Gastroesophageal sphincter (tissue), 4 donors: ENCODE data around the gene ABLIM2. TPM values are rescaled to one million over a fixed set of nuclear protein-coding genes. Genes with fewer than 3 reads are reported as not detected.

ENCODE experiments used
- ATAC-seq: fragments of 150-250 bp; one replicate; pipeline ENCODE4 v1.9.1; 2016; ENCODE audit warnings: mild to moderate bottlenecking, moderate library complexity
- H3K27ac ChIP-seq, 4 donors: fragments of 200-600 bp; sonication (generic) in 3 of 4; 1 replicate in 3 of 4; 2 replicates in 1 of 4; pipeline ENCODE4 v1.5.1; 2016 to 2019
- H3K27me3 ChIP-seq: fragments of 200-600 bp; sonication (generic); one replicate; pipeline ENCODE4 v1.5.1; 2019
- H3K36me3 ChIP-seq, 2 donors: fragments of 200-600 bp; sonication (generic); one replicate each; pipeline ENCODE4 v1.5.1; 2019; ENCODE audit warnings: control low read depth in 1 of 2
- H3K4me1 ChIP-seq, 3 donors: fragments of 200-600 bp; sonication (generic); 1 replicate in 2 of 3; 2 replicates in 1 of 3; pipeline ENCODE4 v1.5.1; 2016 to 2019; ENCODE audit warnings: control low read depth in 2 of 3
- H3K4me3 ChIP-seq, 2 donors: fragments of 200-600 bp; sonication (generic); one replicate each; pipeline ENCODE4 v1.5.1; 2019; ENCODE audit warnings: mild to moderate bottlenecking in 1 of 2, moderate library complexity in 1 of 2
- H3K9me3 ChIP-seq, 3 donors: fragments of 200-600 bp; sonication (generic); one replicate each; pipeline ENCODE4 v1.5.1; 2017 to 2019; ENCODE audit warnings: control low read depth in 2 of 3
- CTCF ChIP-seq, 4 experiments: fragments of 200-600 bp in 2 of 4; fragments of 450-650 bp in 2 of 4; sonication (generic) in 1 of 4; IDR thresholded peaks; one replicate each; pipeline ENCODE4 v1.5.1; 2017 to 2019; ENCODE audit warnings: antibody characterized with exemption in 4 of 4, mild to moderate bottlenecking in 2 of 4, moderate library complexity in 2 of 4
- EP300 ChIP-seq: sonication (generic); formaldehyde crosslinking; IDR thresholded peaks from one replicate; pipeline ENCODE4 v1.6.1; 2017; ENCODE audit warnings: antibody characterized with exemption, mild to moderate bottlenecking
- POLR2A ChIP-seq, 2 donors: fragments of 450-650 bp; IDR thresholded peaks; one replicate each; pipeline ENCODE4 v1.6.1; 2017; ENCODE audit warnings: antibody characterized with exemption in 2 of 2, mild to moderate bottlenecking in 2 of 2, moderate library complexity in 1 of 2
- POLR2AphosphoS5 ChIP-seq: sonication (generic); formaldehyde crosslinking; IDR thresholded peaks from one replicate; pipeline ENCODE4 v1.6.1; 2017; ENCODE audit warnings: antibody characterized with exemption
- WGBS, 2 donors: methylation state at CpG; one replicate each; pipeline ENCODE4 v1.1.5; 2018; ENCODE audit warnings: low coverage in 1 of 2; 5-methylcytosine and 5-hydroxymethylcytosine counted together
- total RNA-seq, 4 donors: library from RNA; depleted of rRNA; stranded (reverse); fragments of >200 nt; gene quantifications; one replicate each; pipeline ENCODE4 v1.1.0, GENCODE V29; 2016

ABLIM2 gene
- total RNA-seq, 4 donors from 2014 or later, result 5.0 to 13.5 (median 8.0) TPM

GRCh38 chr4:7941111-7941964, 217.3 kb downstream of the ABLIM2 start:
- H3K9me3 ChIP-seq, result no peaks in the 10 kb centered on the region
- H3K27ac ChIP-seq, result peak overlapping the region in 1 of 4 donors; percentile 8
- no peaks in the 10 kb centered on the region for H3K27me3 ChIP-seq
- TF ChIP-seq CTCF (IDR thresholded peaks at IDR 0.05), result no peak
- no peak for TF ChIP-seq POLR2A (IDR thresholded peaks at IDR 0.05)
- TF ChIP-seq POLR2AphosphoS5, result no peak
- TF ChIP-seq EP300, result no peak
- H3K4me3 ChIP-seq, result no peak overlapping the region
- ATAC-seq, result no peak
- no peaks in the 10 kb centered on the region for H3K36me3 ChIP-seq
- WGBS, 2 donors, result 61 to 87% methylated on average over 2 to 3 of the region's 11 CpGs
- H3K4me1 ChIP-seq, result peaks cover 0 to 52% (median 6%) of the 10 kb centered on the region in 3 donors

- no peaks in the 10 kb centered on the region for H3K27me3 ChIP-seq
- no CpG with 5 or more reads among the region's 96 CpGs for WGBS, 2 donors
- no peaks in the 10 kb centered on the region for H3K9me3 ChIP-seq
- peak within 1 kb of the TSS; percentile 89 to 99 for H3K4me3 ChIP-seq
- H3K4me1 ChIP-seq, result peaks cover 0 to 53% (median 10%) of the 10 kb centered on the region in 3 donors
- H3K36me3 ChIP-seq, result no peaks in the 10 kb centered on the region
- H3K27ac ChIP-seq, result peak within 1 kb of the TSS; percentile 94 to 100 (median 99)
- TF ChIP-seq EP300, result no peak
- peak; percentile 72 for TF ChIP-seq POLR2AphosphoS5
- peak; percentile 93 to 94 for TF ChIP-seq POLR2A (IDR thresholded peaks at IDR 0.05)
- peak; percentile 97 for ATAC-seq
These were observed 219.1 kb downstream of the ABLIM2 start, which contains the start of gene AFAP1 for GRCh38 chr4:7939377-7940108. Gene AFAP1, minus strand, starts transcription at chr4:7939861. Its CDS starts 67,783 bp downstream, at chr4:7872078.

GRCh38 chr4:7938609-7939376, 219.8 kb downstream of the ABLIM2 start:
- Histone ChIP-seq H3K9me3 (no peaks in the 10 kb centered on the region), H3K4me1 (peaks cover 0 to 57% (median 10%) of the 10 kb centered on the region in 3 donors), H3K36me3 (no peaks in the 10 kb centered on the region), H3K4me3 (peak overlapping the region; percentile 89 to 99), H3K27me3 (no peaks in the 10 kb centered on the region), H3K27ac (peak overlapping the region; percentile 94 to 100 (median 99))
- peak; percentile 29 for ATAC-seq
- 0% methylated on average over 3 of the region's 75 CpGs; no CpG with 5 or more reads in 1 of the 2 donors for WGBS, 2 donors
- TF ChIP-seq CTCF (IDR thresholded peaks at IDR 0.05) (peak in 2 of 4 experiments; percentile 8 to 27), POLR2AphosphoS5 (no peak), EP300 (no peak), POLR2A (IDR thresholded peaks at IDR 0.05) (peak; percentile 41 to 43)

- WGBS, 2 donors, result 3 to 10% methylated on average over 2 to 5 of the region's 6 CpGs
- Histone ChIP-seq H3K4me3 (peak overlapping the region; percentile 89 to 99), H3K27me3 (no peaks in the 10 kb centered on the region), H3K4me1 (peaks cover 0 to 57% (median 10%) of the 10 kb centered on the region in 3 donors), H3K27ac (peak overlapping the region; percentile 94 to 100 (median 99)), H3K36me3 (peaks cover 0 to 5% of the 10 kb centered on the region in 2 donors), H3K9me3 (no peaks in the 10 kb centered on the region)
- ATAC-seq, result peak; percentile 0
- no peak for TF ChIP-seq POLR2A (IDR thresholded peaks at IDR 0.05)
- TF ChIP-seq EP300, result no peak
- TF ChIP-seq CTCF (IDR thresholded peaks at IDR 0.05), result no peak
- TF ChIP-seq POLR2AphosphoS5, result no peak
These were observed 220.4 kb downstream of the ABLIM2 start for GRCh38 chr4:7938266-7938608.
